Right atrium auricular region (tissue), 2 donors: Measurements from ENCODE around the gene ZFP2. TPM values are rescaled to one million over a fixed set of nuclear protein-coding genes. Genes with fewer than 3 reads are reported as not detected.

ENCODE experiments used
- DNase-seq: peaks from one replicate; pipeline ENCODE4 v3.0.0-alpha.2; 2019; ENCODE audit warnings: low spot score
- H3K27ac ChIP-seq, 2 donors: fragments of 200-600 bp; sonication (generic); 1 replicate in 1 of 2; 2 replicates in 1 of 2; pipeline ENCODE4 v1.5.1; 2016 to 2019
- H3K27me3 ChIP-seq, 2 donors: fragments of 200-600 bp; sonication (generic); one replicate each; pipeline versions ENCODE4 v1.5.1 to v1.6.0; 2017 to 2019
- H3K36me3 ChIP-seq: fragments of 200-600 bp; sonication (generic); one replicate; pipeline ENCODE4 v1.5.1; 2016
- H3K4me1 ChIP-seq, 2 donors: fragments of 200-600 bp; sonication (generic); one replicate each; pipeline versions ENCODE4 v1.5.1 to v1.6.0; 2017 to 2019
- H3K4me3 ChIP-seq, 2 donors: fragments of 200-600 bp; sonication (generic); 1 replicate in 1 of 2; 2 replicates in 1 of 2; pipeline ENCODE4 v1.5.1; 2017 to 2019; ENCODE audit warnings: mild to moderate bottlenecking in 1 of 2, moderate library complexity in 1 of 2
- H3K9me3 ChIP-seq, 2 donors: fragments of 200-600 bp; sonication (generic); one replicate each; pipeline ENCODE4 v1.5.1; 2019
- CTCF ChIP-seq, 2 donors: fragments of 200-600 bp; sonication (generic); IDR thresholded peaks; one replicate each; pipeline ENCODE4 v1.5.1; 2019; ENCODE audit warnings: antibody characterized with exemption in 2 of 2
- total RNA-seq, 2 donors: library from RNA; depleted of rRNA; stranded (reverse); fragments of >200 nt; gene quantifications; one replicate each; pipeline ENCODE4 v1.1.0, GENCODE V29; 2016

Gene ZFP2
- total RNA-seq, 2 donors from 2014 or later, result 0.43 to 2.0 TPM

- Histone ChIP-seq H3K4me1 (no peaks in the 10 kb centered on the region), H3K36me3 (peaks cover 77% of the 10 kb centered on the region), H3K4me3 (no peak overlapping the region), H3K27me3 (no peaks in the 10 kb centered on the region), H3K9me3 (peaks cover 17 to 97% of the 10 kb centered on the region in 2 donors), H3K27ac (no peak overlapping the region)
- TF ChIP-seq CTCF (IDR thresholded peaks at IDR 0.05), result no peak
- no peak for DNase-seq
Measured at GRCh38 chr5:178883815-178884430, 11.8 kb upstream of the ZFP2 start.

- Histone ChIP-seq H3K4me1 (peaks cover 0 to 11% of the 10 kb centered on the region in 2 donors), H3K27ac (no peak overlapping the region), H3K27me3 (no peaks in the 10 kb centered on the region), H3K4me3 (no peak overlapping the region), H3K9me3 (peaks cover 0 to 15% of the 10 kb centered on the region in 2 donors), H3K36me3 (no peaks in the 10 kb centered on the region)
- DNase-seq, result no peak
- TF ChIP-seq CTCF (IDR thresholded peaks at IDR 0.05), result no peak
Measured at GRCh38 chr5:178899289-178899688, 3.6 kb downstream of the ZFP2 start.

- H3K27me3 ChIP-seq, result no peaks in the 10 kb centered on the region
- H3K4me3 ChIP-seq, result no peak overlapping the region
- DNase-seq, result no peak
- no peaks in the 10 kb centered on the region for H3K36me3 ChIP-seq
- no peak overlapping the region for H3K27ac ChIP-seq
- no peaks in the 10 kb centered on the region for H3K4me1 ChIP-seq
- no peak for TF ChIP-seq CTCF (IDR thresholded peaks at IDR 0.05)
- H3K9me3 ChIP-seq, result peaks cover 0 to 25% of the 10 kb centered on the region in 2 donors
Measured at GRCh38 chr5:178902849-178903248, 7.1 kb downstream of the ZFP2 start.

- no peaks in the 10 kb centered on the region for H3K27me3 ChIP-seq
- peaks cover 72 to 100% of the 10 kb centered on the region in 2 donors for H3K9me3 ChIP-seq
- H3K4me1 ChIP-seq, result no peaks in the 10 kb centered on the region
- no peak overlapping the region for H3K4me3 ChIP-seq
- H3K36me3 ChIP-seq, result peaks cover 23% of the 10 kb centered on the region
- DNase-seq, result no peak
- H3K27ac ChIP-seq, result no peak overlapping the region
- TF ChIP-seq CTCF (IDR thresholded peaks at IDR 0.05), result no peak
Measured at GRCh38 chr5:178931846-178932760, 36.4 kb downstream of the ZFP2 start.

GRCh38 chr5:178940569-178941360 is 45.1 kb downstream of the ZFP2 start, which contains the start of gene ZNF454:
Gene ZNF454, plus strand, starts transcription at chr5:178941198. Its CDS starts 1,594 bp downstream, at chr5:178942792.
- Histone ChIP-seq H3K27ac (peak within 1 kb of the TSS; percentile 78 to 79), H3K4me3 (peak within 1 kb of the TSS; percentile 53 to 70), H3K27me3 (no peaks in the 10 kb centered on the region), H3K9me3 (peaks cover 21 to 48% of the 10 kb centered on the region in 2 donors), H3K36me3 (no peaks in the 10 kb centered on the region), H3K4me1 (peaks cover 0 to 7% of the 10 kb centered on the region in 2 donors)
- DNase-seq, result peak; percentile 94
- no peak for TF ChIP-seq CTCF (IDR thresholded peaks at IDR 0.05)
